Upper lobe of left lung (tissue), 4 donors: ENCODE data around the gene IYD.

ENCODE experiments used
- EP300 ChIP-seq, 4 donors: sonication (generic); formaldehyde crosslinking; IDR thresholded peaks; one replicate each; pipeline ENCODE4 v1.5.1; 2017; ENCODE audit warnings: antibody characterized with exemption in 4 of 4, control low read depth in 2 of 4
- POLR2A ChIP-seq, 4 donors: fragments of 450-650 bp; IDR thresholded peaks; one replicate each; pipeline ENCODE4 v1.5.1; 2016 to 2017; ENCODE audit warnings: antibody characterized with exemption in 4 of 4, mild to moderate bottlenecking in 2 of 4
- TF ChIP-seq, protein P1 (sequence below), 6 experiments: fragments of 450-650 bp in 4 of 6; fragments of 200-600 bp in 2 of 6; sonication (generic) in 2 of 6; IDR thresholded peaks; one replicate each; pipeline ENCODE4 v1.5.1; 2016 to 2019; ENCODE audit warnings: antibody characterized with exemption in 6 of 6

DNA sequence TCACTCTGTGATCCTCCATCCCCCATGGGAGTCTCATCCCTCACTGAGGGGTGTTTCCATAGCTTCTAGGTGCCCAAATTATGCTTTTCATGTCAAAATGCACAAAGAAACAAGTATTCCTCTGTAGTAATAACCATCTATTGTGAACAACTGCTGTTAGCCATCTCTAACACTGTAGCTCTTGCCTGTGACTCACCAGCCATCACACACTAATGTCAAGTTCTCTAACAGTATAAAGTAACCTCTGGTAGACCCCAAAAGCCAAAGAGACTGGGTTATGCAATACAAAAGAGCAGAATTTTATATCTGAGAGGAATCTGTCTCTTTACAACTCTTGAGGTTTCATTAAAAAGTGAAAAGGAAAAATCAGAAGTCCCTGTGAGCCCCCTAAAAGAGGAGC is 25.4 kb upstream of the IYD start:
- TF ChIP-seq, protein P1, sequence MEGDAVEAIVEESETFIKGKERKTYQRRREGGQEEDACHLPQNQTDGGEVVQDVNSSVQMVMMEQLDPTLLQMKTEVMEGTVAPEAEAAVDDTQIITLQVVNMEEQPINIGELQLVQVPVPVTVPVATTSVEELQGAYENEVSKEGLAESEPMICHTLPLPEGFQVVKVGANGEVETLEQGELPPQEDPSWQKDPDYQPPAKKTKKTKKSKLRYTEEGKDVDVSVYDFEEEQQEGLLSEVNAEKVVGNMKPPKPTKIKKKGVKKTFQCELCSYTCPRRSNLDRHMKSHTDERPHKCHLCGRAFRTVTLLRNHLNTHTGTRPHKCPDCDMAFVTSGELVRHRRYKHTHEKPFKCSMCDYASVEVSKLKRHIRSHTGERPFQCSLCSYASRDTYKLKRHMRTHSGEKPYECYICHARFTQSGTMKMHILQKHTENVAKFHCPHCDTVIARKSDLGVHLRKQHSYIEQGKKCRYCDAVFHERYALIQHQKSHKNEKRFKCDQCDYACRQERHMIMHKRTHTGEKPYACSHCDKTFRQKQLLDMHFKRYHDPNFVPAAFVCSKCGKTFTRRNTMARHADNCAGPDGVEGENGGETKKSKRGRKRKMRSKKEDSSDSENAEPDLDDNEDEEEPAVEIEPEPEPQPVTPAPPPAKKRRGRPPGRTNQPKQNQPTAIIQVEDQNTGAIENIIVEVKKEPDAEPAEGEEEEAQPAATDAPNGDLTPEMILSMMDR (IDR thresholded peaks at IDR 0.05) = no peak
- no peak for TF ChIP-seq EP300 (IDR thresholded peaks at IDR 0.05)
- no peak for TF ChIP-seq POLR2A (IDR thresholded peaks at IDR 0.05)
